ENCODE results near the gene SLC46A1. TPM values are rescaled to one million over a fixed set of nuclear protein-coding genes. Genes with fewer than 3 reads are reported as not detected.

The SLC46A1 gene
- total RNA-seq, 2 experiments from 2014 or later: 2.1 to 3.1 TPM

DNA sequence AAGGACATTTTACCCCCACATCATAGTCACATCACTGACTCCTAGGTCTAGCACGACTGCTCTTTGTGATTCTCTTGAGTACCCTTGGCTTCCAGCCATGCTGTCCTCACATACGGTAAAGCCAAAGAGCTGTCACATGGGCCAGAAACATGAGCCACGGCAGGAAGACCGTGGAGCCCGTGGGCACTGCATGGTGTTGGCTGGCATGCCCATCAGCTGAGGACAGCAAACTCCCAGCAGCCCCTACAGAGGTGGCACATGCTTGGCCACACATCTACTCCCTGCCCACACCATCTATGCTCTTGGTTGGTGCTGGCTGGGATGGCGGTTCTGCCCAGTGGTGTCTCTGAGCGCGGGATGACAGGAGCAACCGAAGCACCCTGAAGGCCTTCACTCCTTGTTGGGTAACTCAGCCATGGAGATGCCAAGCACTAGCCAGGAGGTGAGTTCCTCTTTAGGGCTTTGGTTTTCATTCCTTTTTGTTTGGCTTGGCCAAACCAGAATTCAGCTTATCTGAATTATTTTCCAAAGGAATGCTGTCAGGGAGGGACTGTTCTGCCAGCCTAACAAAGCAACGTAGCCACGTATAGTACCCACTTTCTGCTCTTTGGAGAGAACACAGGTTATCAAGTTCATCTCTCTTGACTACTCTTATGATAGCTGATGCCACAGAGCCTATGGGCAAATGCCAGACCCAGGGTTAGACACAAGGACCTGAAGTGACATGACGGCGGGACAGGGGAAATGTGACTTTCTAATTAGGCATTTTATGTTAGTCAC, 60.4 kb downstream of the SLC46A1 start:
- ChIA-PET CTCF (interaction anchor here (1.5 to 2.0 kb wide), 2 partner anchors 9 to 10 kb away, joined by 4 to 10 read pairs; partner anchors contain the start of genes IFT20 and TNFAIP1), POLR2A (interaction anchor here (0.8 to 4.1 kb wide), 7 partner anchors 10 to 71 kb away, joined by 3 to 33 read pairs (median 3); partner anchors contain the start of genes POLDIP2, SLC46A1 and TNFAIP1)
- no peak overlapping the region for H3K27ac Mint-ChIP-seq
- no peaks in the 10 kb centered on the region for H3K9me3 Mint-ChIP-seq
- no peak overlapping the region for H3K4me3 Mint-ChIP-seq
- DNase-seq (no peak), ATAC-seq (no peak)
- no peaks in the 10 kb centered on the region for H3K27me3 Mint-ChIP-seq
- TF ChIP-seq, protein P1, sequence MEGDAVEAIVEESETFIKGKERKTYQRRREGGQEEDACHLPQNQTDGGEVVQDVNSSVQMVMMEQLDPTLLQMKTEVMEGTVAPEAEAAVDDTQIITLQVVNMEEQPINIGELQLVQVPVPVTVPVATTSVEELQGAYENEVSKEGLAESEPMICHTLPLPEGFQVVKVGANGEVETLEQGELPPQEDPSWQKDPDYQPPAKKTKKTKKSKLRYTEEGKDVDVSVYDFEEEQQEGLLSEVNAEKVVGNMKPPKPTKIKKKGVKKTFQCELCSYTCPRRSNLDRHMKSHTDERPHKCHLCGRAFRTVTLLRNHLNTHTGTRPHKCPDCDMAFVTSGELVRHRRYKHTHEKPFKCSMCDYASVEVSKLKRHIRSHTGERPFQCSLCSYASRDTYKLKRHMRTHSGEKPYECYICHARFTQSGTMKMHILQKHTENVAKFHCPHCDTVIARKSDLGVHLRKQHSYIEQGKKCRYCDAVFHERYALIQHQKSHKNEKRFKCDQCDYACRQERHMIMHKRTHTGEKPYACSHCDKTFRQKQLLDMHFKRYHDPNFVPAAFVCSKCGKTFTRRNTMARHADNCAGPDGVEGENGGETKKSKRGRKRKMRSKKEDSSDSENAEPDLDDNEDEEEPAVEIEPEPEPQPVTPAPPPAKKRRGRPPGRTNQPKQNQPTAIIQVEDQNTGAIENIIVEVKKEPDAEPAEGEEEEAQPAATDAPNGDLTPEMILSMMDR (IDR thresholded peaks at IDR 0.05): no peak
- peaks cover 42% of the 10 kb centered on the region for H3K36me3 Mint-ChIP-seq (ENCODE audit: low read depth)
- H3K4me1 Mint-ChIP-seq (ENCODE audit: low read depth): no peaks in the 10 kb centered on the region
- intact Hi-C loops (cut with micrococcal nuclease): no loop called here

Small RNA genes within 50 kb of the gene (microRNA-seq; reads per million reads assigned to microRNA genes)
- gene MIR4723 (ENCODE audit: borderline microRNAs expressed, borderline replicate concordance): 2.4 reads per million

Other genes starting within 250 kb of the SLC46A1 start
- 10 to 100 TPM; 36.1 to 36.2 TPM for gene TMEM97, start 87.0 kb downstream of the SLC46A1 start, total RNA-seq
- 10 to 100 TPM; 16.7 to 18.8 TPM for gene IFT20, start 70.7 kb downstream of the SLC46A1 start, total RNA-seq
- gene TNFAIP1, start 70.5 kb downstream of the SLC46A1 start, total RNA-seq: 10 to 100 TPM; 19.5 to 20.9 TPM
- 10 to 100 TPM; 87.6 to 88.7 TPM for gene POLDIP2, start 48.7 kb downstream of the SLC46A1 start, total RNA-seq
- not detected for gene SEBOX, start 41.0 kb downstream of the SLC46A1 start, total RNA-seq
- gene VTN, start 35.9 kb downstream of the SLC46A1 start, total RNA-seq: under 1 TPM in 1 of 2 experiments, not detected in 1; 0.11 TPM
- 10 to 100 TPM; 16.7 to 19.8 TPM for gene SARM1, start 34.5 kb downstream of the SLC46A1 start, total RNA-seq
- not detected for gene SLC13A2, start 67.4 kb upstream of the SLC46A1 start, total RNA-seq
- not detected for gene FOXN1, start 100.1 kb upstream of the SLC46A1 start, total RNA-seq
- gene UNC119, start 146.4 kb upstream of the SLC46A1 start, total RNA-seq: 10 to 100 TPM; 43.6 to 44.8 TPM
- 10 to 100 TPM; 33.8 to 36.9 TPM for gene PIGS, start 165.3 kb upstream of the SLC46A1 start, total RNA-seq
- 100 to 1,000 TPM; 142 to 146 TPM for gene ALDOC, start 170.7 kb upstream of the SLC46A1 start, total RNA-seq
- 100 to 1,000 TPM; 140 to 141 TPM for gene SPAG5, start 192.8 kb upstream of the SLC46A1 start, total RNA-seq
- gene RSKR, start 208.0 kb upstream of the SLC46A1 start, total RNA-seq: 10 to 100 TPM; 22.5 to 24.9 TPM
- 100 to 1,000 TPM; 137 to 140 TPM for gene BLTP2, start 238.9 kb upstream of the SLC46A1 start, total RNA-seq

All from activated CD8-positive, alpha-beta T cell treated with anti-CD3 and anti-CD28 coated beads for 36 hours (primary cell).